Activated T-helper 1 cell treated with anti-CD3 and anti-CD28 coated beads, Interleukin-2, amount 50 U/mL, for 16 hours (primary cell): ENCODE results near the gene DRD3.

ENCODE experiments used
- DNase-seq, 2 donors: peaks; one replicate each; pipeline ENCODE4 v3.0.0-alpha.2; 2020; ENCODE audit warnings: low read depth in 1 of 2, low spot score in 1 of 2

The DRD3 gene

GRCh38 chr3:114122027-114122709, 56.7 kb downstream of the DRD3 start:
- DNase-seq, result no peak

GRCh38 chr3:114120211-114120610, 58.6 kb downstream of the DRD3 start:
- no peak for DNase-seq

DNA sequence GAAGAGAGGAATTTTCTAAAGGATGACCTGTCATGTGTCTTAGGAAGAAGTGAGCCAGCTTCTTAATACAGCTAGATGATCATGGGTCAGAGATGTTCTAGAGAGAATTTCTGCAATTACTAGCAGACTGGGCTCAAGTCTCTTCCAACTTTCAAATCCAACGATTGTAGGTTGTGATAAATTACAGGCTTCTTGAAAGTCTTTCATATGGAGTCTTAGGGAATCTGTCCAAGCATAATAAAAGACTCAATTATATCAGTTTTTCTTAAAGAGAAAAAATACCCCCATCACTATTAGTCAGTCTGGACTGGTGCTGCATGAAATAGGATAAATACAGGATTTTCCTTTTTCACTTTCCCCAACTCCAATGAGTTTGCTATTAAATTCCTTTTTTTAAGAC, 59.1 kb downstream of the DRD3 start:
- no peak for DNase-seq

- DNase-seq, result no peak
These were observed 63.7 kb downstream of the DRD3 start for GRCh38 chr3:114115143-114115542.

- DNase-seq, result no peak
These were observed 64.1 kb downstream of the DRD3 start for GRCh38 chr3:114114719-114115118.

- no peak for DNase-seq
These were observed 66.2 kb downstream of the DRD3 start for GRCh38 chr3:114112696-114113095.

DNA sequence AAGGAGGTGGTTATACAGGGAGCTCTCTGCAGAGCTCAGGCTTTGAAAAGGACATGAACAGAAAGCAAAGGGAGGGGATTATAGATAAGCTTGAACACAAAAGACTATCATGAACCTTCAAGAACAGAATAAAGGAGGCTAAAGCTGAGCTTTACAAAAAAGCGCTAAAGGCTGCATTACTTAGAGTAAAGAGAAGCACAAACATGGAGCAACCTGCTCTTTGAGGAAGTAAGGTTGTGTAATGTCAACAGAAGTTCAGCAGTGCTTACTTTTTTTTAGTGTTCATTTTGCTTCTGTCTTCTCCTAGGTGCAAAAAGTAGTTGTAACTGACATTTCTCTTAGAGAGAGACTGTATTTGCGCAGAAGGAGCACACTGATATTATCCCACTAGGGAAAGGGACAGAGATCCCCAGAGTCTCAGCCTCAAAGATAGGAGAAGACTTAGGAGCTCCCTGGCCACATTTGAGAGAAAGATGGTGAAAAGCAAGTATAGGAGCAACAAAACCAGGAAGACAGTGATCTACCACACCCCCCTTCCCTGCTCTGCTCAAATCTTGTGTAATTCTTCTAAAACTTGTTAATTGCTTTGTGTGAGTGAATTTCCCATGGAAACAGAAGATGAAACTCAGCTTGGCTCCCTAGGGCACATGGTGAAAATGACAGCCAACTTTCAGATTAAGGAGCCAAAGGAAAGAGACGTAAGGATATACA, 67.6 kb downstream of the DRD3 start:
- DNase-seq, result no peak

GRCh38 chr3:114110439-114110838, 68.4 kb downstream of the DRD3 start:
- no peak for DNase-seq

GRCh38 chr3:114108137-114108536, 70.7 kb downstream of the DRD3 start:
- DNase-seq, result no peak

- no peak for DNase-seq
These were observed 74.4 kb downstream of the DRD3 start for GRCh38 chr3:114104414-114104813.

DNA sequence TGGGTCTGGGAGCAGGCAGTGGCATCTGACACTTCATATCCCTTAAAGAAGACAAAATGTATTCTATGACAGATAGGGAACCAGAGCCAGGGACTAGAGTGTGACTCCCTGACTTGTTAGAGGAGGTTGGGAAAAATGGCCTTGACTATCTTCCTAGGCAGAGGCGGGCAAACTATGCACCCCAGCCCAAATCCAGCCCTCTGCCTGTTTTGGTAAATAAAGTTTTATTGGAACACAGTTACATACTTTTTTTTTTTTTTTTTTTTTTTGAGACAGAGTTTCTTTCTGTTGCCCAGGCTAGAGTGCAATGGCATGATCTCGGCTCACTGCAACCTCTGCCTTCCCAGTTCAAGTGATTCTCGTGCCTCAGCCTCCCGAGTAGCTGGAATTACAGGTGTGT, 75.0 kb downstream of the DRD3 start:
- DNase-seq, result no peak

- DNase-seq, result no peak
These were observed 75.7 kb downstream of the DRD3 start for GRCh38 chr3:114103181-114103580.

DNA sequence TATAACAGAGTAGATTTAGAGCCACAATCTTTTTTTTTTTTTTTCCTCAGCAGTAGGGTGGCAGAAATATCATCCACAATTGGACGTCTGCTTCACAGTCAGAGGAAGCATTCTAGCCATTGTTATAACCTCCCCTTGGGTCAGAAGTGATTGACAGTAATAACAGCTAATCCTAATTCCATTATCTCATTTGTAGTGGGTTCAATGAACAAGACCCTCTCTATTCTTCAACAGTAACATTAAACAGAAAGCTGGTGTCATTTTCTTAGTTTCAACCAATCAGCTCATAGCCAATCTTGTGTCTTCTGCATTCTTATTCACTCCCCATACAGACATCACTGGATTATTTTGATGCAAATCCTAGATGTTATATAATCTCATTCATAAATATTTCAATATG, 77.8 kb downstream of the DRD3 start:
- no peak for DNase-seq

DNA sequence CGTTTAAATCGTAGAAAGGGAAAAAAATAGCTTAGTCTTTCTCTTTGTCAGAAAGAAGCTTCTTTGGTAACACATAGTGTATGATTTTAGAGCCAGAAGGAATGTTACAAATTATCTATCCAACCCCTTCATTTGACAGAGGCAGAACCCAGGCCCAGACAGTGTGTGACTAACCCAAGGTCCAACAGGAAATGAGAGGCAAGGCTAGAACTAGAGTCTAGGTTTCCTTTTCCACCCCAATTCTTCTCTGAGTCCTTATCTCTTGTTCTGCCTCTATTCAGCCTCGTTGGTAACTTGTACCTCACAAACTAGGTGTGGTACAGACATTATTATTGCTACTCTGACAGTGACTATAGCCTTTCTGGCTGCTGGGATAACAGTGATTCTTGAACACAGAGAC, 83.1 kb downstream of the DRD3 start:
- no peak for DNase-seq

DNA sequence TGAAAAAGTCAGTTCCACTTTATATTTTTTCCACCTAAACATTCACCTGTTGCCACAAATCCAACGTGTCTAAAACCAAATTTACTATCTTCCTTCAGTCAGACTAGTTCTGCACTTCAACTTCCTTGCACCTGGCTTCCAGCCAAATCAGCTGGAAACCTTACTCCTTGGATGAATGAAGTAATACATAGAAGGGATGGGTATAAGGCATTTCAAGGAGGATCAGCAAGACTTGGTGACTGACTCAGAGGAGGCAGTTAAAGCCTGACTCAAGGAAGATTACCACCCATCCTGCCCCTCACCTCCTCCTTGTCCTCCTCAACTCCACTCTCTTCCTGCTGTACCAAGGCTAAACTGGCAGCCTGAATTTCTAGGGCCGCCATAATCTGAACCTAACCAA, 85.3 kb downstream of the DRD3 start:
- no peak for DNase-seq

GRCh38 chr3:114093016-114093380, 85.9 kb downstream of the DRD3 start:
- DNase-seq, result no peak

GRCh38 chr3:114092151-114093015, 86.5 kb downstream of the DRD3 start:
- DNase-seq, result no peak

DNA sequence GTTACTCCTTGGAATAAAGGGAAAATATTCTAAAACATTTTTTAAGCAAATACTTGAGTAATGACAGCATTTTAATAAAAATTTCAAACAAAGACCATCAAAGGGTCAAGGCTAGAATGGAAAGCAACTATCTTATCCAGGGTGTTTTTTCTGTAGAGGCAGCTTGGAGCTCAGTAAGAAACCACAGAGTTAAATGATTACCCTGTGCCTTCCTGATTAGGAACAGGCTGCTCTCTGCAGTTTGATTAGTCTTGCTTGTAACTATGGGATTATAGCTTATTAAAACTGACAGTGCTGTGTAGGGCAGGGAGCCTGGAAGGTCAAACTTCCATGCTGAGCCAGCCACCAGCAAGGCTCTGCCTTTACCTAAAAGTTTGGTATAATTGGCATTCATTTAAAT, 89.2 kb downstream of the DRD3 start:
- DNase-seq, result no peak

DNA sequence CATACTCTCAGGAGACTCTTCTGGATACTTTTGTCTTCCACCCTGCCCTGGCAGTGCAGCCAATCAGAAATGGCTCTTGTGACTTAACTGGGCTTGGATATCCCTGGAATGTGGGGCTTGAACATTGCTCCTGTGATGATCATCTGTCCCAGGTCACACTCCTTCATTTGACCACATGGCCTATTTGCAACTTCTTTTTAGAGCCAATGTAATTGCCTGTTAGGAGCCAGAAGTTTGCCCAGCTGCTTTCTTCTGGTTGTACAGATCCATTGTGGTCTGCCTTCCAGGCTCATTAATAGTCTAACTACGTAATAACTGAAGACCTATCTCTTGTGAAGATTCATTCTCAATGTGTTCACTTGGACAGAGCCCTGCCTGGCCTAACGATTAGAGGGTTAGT, 92.5 kb downstream of the DRD3 start:
- DNase-seq, result no peak

- no peak for DNase-seq
These were observed 95.7 kb downstream of the DRD3 start for GRCh38 chr3:114083112-114083511.

DNA sequence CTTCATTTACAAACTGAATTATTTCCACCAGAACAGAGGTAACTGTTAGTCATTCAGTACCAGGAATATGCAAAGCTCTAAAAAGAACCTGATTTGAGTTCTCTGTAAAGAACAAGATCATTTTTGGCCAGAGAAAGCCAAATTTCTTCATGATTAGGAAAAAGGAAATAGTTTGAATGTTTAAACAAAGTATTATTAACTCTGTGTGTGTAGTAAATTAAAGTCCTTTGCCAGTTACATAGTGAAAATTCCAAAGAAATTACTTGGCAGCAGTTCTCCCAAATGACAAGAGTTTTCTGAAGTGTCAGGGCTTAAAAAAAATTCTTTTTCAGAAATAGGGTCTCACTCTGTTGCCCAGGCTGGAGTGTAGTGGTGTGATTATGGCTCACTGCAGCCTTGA, 97.8 kb downstream of the DRD3 start:
- DNase-seq, result no peak

DNA sequence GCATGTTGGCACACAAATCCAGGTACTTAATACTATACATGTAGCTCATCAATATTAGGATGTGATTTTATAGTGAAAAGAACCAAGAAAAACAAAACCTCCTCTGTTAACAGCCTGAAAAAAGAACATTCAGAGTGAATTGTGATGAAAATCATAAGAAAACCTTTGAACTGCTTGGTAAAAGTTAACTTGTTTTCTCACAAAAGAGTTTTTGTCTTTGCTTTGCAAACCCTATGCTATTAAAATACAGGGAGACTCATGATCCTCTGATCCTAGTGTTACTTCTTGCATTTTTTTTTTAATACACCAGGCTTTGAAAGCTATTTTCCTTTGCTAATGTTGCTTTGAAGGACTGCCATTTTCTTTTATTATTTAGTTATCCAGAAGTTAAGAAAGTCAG, 98.7 kb downstream of the DRD3 start:
- no peak for DNase-seq
